HG02571 (cell line): ENCODE measurements around the gene BCAS4.
A peak's percentile ranks its signal among the peaks of the same experiment; 100 is the strongest.

Source experiments
- ATAC-seq: cut with Tn5 transposase; IDR thresholded peaks from one replicate; pipeline ENCODE4 v1.9.1; 2021; ENCODE audit warnings: mild to moderate bottlenecking, moderate library complexity; ENCODE audit not compliant: unreplicated experiment

The BCAS4 gene

GRCh38 chr20:50820515-50821256, 25.8 kb downstream of the BCAS4 start:
- no peak for ATAC-seq

- no peak for ATAC-seq
Measured at GRCh38 chr20:50821257-50821921, 26.5 kb downstream of the BCAS4 start.

GRCh38 chr20:50821994-50822393, 27.1 kb downstream of the BCAS4 start:
- ATAC-seq, result no peak

- ATAC-seq, result no peak
Measured at GRCh38 chr20:50823319-50823718, 28.5 kb downstream of the BCAS4 start.

GRCh38 chr20:50824137-50824536, 29.3 kb downstream of the BCAS4 start:
- no peak for ATAC-seq

GRCh38 chr20:50826121-50826520, 31.3 kb downstream of the BCAS4 start:
- no peak for ATAC-seq

GRCh38 chr20:50828363-50829136, 33.7 kb downstream of the BCAS4 start:
- ATAC-seq, result no peak

GRCh38 chr20:50831622-50832021, 36.8 kb downstream of the BCAS4 start:
- ATAC-seq, result no peak

- ATAC-seq, result no peak
Measured at GRCh38 chr20:50834599-50835005, 39.7 kb downstream of the BCAS4 start.

- no peak for ATAC-seq
Measured at GRCh38 chr20:50837532-50838321, 42.9 kb downstream of the BCAS4 start.

- ATAC-seq, result no peak
Measured at GRCh38 chr20:50838322-50838625, 43.4 kb downstream of the BCAS4 start.

GRCh38 chr20:50838707-50839385, 44.0 kb downstream of the BCAS4 start:
- ATAC-seq, result no peak

GRCh38 chr20:50842821-50843220, 48.0 kb downstream of the BCAS4 start:
- ATAC-seq, result no peak

GRCh38 chr20:50843331-50844276, 48.7 kb downstream of the BCAS4 start:
- no peak for ATAC-seq

GRCh38 chr20:50844430-50845100, 49.7 kb downstream of the BCAS4 start:
- ATAC-seq, result peak; percentile 76

GRCh38 chr20:50845566-50846215, 50.8 kb downstream of the BCAS4 start:
- no peak for ATAC-seq

- ATAC-seq, result no peak
Measured at GRCh38 chr20:50848341-50848808, 53.5 kb downstream of the BCAS4 start.
